GM13976 (cell line): ENCODE data around the gene UBXN6.

Source experiments
- DNase-seq: peaks from one replicate; pipeline ENCODE4 v3.0.0; 2012; ENCODE audit warnings: low spot score
- CTCF ChIP-seq: IDR thresholded peaks from 2 replicates; pipeline ENCODE4 v1.5.1; 2012; ENCODE audit warnings: borderline replicate concordance, mild to moderate bottlenecking; ENCODE audit not compliant: insufficient read depth; ENCODE audit errors: extremely low read depth, missing control alignments, control extremely low read depth
- in situ Hi-C: fragments of 300-500 bp; cut with MboI; formaldehyde crosslinking; loops from one replicate; pipeline ENCODE4 v1.12.0; 2022; ENCODE audit warnings: low sequenced_read_pairs, mixed read lengths, inconsistent platforms; ENCODE audit not compliant: unreplicated experiment

Gene UBXN6

GRCh38 chr19:4493929-4494690 is 36.5 kb upstream of the UBXN6 start:
- DNase-seq: no peak
- in situ Hi-C loops: no loop called here
- TF ChIP-seq CTCF: no peak

GRCh38 chr19:4493104-4493928 is 35.7 kb upstream of the UBXN6 start:
- DNase-seq: no peak
- in situ Hi-C loops: no loop called here
- TF ChIP-seq CTCF: no peak

GRCh38 chr19:4492337-4493103 is 34.9 kb upstream of the UBXN6 start:
- in situ Hi-C loops: no loop called here
- TF ChIP-seq CTCF: no peak
- DNase-seq: no peak

GRCh38 chr19:4491446-4491845 is 33.9 kb upstream of the UBXN6 start:
- no peak for TF ChIP-seq CTCF
- DNase-seq: no peak
- in situ Hi-C loops: no loop called here

- no peak for DNase-seq
- no peak for TF ChIP-seq CTCF
- in situ Hi-C loops: no loop called here
These were observed 30.9 kb upstream of the UBXN6 start for GRCh38 chr19:4488496-4488895.

- no peak for TF ChIP-seq CTCF
- no peak for DNase-seq
- in situ Hi-C loops: no loop called here
These were observed 30.0 kb upstream of the UBXN6 start for GRCh38 chr19:4487572-4487971.
